ENCODE data around the gene SH2D2A. TPM values are rescaled to one million over a fixed set of nuclear protein-coding genes. Genes with fewer than 3 reads are reported as not detected.

The SH2D2A gene
- total RNA-seq, 1 experiment from 2014 or later, result 27.9 TPM

DNA sequence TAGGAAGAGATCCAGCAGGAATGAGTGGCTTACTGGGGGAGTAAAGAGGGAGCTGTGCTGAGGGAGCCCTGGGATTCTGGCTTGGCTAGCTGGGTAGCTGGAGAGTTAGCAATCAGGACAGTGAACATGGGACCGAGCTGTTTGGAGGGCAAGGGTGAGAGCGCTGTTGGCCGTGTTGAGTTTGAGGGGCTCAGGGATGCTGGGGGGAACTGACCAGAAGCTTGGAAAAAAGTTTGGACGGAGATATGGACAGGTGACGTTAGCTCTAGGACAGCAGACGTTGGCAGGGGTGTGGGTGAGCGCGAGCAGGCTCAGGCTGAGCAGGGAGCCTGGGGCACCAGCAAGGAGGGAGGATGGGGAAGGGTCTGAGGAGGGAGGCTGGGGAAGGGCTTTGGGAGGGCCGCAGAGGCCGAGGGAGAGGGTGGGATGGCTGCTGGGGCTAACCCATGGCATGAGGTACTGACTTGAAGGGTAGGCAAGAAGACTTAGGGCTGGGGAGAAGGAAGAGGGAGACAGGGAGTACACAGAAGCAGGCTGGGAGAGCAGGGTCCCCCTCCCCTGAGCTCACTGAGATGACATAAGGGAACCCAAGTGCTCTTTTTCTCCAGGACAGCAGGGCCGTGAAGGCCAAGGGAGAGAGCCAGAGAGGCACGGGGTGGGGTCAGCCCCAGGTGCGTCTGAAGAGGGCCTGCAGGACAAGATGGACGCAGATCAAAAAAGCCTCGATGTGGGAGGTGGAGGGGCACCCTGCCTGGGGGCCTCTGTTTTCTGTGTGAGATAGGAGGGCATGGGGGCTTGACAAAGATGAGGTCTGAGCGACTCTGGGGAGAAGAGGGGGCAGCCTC, 8.2 kb downstream of the SH2D2A start:
- H3K4me1 Mint-ChIP-seq (ENCODE audit: insufficient read depth, unreplicated experiment), result peaks cover 31% of the 10 kb centered on the region
- TF ChIP-seq, protein P1, sequence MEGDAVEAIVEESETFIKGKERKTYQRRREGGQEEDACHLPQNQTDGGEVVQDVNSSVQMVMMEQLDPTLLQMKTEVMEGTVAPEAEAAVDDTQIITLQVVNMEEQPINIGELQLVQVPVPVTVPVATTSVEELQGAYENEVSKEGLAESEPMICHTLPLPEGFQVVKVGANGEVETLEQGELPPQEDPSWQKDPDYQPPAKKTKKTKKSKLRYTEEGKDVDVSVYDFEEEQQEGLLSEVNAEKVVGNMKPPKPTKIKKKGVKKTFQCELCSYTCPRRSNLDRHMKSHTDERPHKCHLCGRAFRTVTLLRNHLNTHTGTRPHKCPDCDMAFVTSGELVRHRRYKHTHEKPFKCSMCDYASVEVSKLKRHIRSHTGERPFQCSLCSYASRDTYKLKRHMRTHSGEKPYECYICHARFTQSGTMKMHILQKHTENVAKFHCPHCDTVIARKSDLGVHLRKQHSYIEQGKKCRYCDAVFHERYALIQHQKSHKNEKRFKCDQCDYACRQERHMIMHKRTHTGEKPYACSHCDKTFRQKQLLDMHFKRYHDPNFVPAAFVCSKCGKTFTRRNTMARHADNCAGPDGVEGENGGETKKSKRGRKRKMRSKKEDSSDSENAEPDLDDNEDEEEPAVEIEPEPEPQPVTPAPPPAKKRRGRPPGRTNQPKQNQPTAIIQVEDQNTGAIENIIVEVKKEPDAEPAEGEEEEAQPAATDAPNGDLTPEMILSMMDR (IDR thresholded peaks at IDR 0.05; ENCODE audit: unreplicated experiment), result no peak
- no peak for DNase-seq (ENCODE audit: unreplicated experiment)
- H3K27me3 Mint-ChIP-seq (ENCODE audit: insufficient read depth, unreplicated experiment), result no peaks in the 10 kb centered on the region
- no peak overlapping the region for H3K27ac Mint-ChIP-seq (ENCODE audit: low read depth, unreplicated experiment)
- POLR2A ChIA-PET, result interaction anchor here (0.6 kb wide), 1 partner anchor 20 kb away, joined by 3 read pairs; no protein-coding TSS in a partner anchor
- H3K9me3 Mint-ChIP-seq (ENCODE audit: unreplicated experiment), result no peaks in the 10 kb centered on the region
- CTCF ChIA-PET, result interaction anchor here (0.6 to 12.4 kb wide), 13 partner anchors 13 to 241 kb away, joined by 3 to 114 read pairs (median 5); partner anchors contain the start of genes NTRK1 and PEAR1
- no peaks in the 10 kb centered on the region for H3K36me3 Mint-ChIP-seq (ENCODE audit: insufficient read depth, unreplicated experiment)
- H3K4me3 Mint-ChIP-seq (ENCODE audit: unreplicated experiment), result no peak overlapping the region
- BruUV-seq (replicated peaks), result no TSS peak
- intact Hi-C loops (cut with micrococcal nuclease), result no loop called here

DNA sequence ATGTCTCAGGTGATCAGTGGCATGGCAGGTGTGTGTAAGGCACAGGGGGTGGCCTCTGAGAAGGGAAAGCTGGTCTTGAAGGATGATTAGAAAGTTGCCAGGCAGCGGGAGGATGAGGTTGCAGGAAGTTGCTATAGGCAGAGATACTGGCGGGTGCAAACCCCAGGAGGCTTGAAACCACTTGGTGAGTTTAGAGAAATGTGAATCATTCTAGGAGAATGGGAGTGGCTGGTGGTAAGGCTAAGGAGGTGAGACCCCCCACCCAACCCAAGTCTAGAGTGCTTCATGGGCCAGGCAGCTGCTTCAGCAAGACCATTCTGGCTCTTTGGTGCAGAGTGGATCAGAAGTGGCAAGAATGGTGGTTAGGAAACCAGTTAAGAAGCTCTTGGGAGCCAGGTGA, 9.0 kb downstream of the SH2D2A start:
- Mint-ChIP-seq H3K9me3 (ENCODE audit: unreplicated experiment) (no peaks in the 10 kb centered on the region), H3K27me3 (ENCODE audit: insufficient read depth, unreplicated experiment) (no peaks in the 10 kb centered on the region), H3K27ac (ENCODE audit: low read depth, unreplicated experiment) (no peak overlapping the region), H3K36me3 (ENCODE audit: insufficient read depth, unreplicated experiment) (peaks cover under 1% of the 10 kb centered on the region), H3K4me1 (ENCODE audit: insufficient read depth, unreplicated experiment) (peaks cover 30% of the 10 kb centered on the region), H3K4me3 (ENCODE audit: unreplicated experiment) (no peak overlapping the region)
- ChIA-PET POLR2A (interaction anchor here (2.3 kb wide), 1 partner anchor 10 kb away, joined by 7 read pairs; no protein-coding TSS in a partner anchor), CTCF (interaction anchor here (0.6 to 12.4 kb wide), 10 partner anchors 12 to 240 kb away, joined by 3 to 114 read pairs (median 5); partner anchors contain the start of gene PEAR1)
- DNase-seq (ENCODE audit: unreplicated experiment), result no peak
- TF ChIP-seq, protein P1 (IDR thresholded peaks at IDR 0.05; ENCODE audit: unreplicated experiment), result no peak
- BruUV-seq (replicated peaks), result no TSS peak
- intact Hi-C loops (cut with micrococcal nuclease), result no loop called here

DNA sequence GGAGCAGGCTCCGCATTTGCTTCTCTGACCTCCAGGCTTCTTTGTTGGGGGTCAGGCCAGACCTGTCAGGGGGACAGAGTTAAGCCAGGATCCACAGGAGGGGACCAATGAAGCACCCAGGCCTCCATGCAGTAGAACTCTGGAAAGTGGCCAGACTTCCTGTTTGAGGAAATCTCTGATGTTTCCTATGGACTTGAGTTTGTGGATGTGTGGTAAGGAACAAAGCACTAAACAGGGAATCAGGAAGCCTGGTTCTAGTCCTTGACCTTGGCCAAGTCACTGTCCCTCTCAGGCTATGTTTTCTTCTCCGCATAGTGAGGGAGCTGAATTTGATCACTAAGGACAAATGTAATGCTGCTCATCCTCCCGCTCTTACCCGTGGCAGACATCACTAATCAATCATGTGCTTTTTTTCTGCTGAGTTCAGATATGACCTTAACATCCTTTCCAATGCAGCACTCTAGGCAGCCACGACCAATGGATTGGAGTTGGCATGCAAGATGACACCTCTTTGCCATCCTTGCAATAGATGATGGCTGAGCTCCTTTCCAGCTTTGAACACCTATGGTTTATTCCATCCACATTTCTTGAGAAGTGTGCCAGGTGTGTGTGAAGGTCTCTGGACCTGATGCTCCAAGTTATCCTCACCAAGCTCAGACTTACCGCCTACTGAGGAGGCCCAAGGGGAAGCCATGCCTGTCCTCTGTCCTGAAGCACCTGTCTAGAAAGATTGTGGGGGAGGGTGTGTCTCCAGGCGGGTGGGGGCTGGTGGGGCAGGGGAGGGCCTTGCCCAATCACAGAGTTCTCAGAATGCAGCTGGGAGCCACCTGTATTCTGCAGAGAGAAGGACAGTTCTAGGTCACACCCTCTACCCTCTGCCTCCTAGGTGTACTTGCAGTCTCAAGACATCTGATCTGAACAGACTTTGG, 9.9 kb downstream of the SH2D2A start:
- no peak for DNase-seq (ENCODE audit: unreplicated experiment)
- intact Hi-C loops (cut with micrococcal nuclease), result no loop called here
- Mint-ChIP-seq H3K4me3 (ENCODE audit: unreplicated experiment) (no peak overlapping the region), H3K27me3 (ENCODE audit: insufficient read depth, unreplicated experiment) (no peaks in the 10 kb centered on the region), H3K36me3 (ENCODE audit: insufficient read depth, unreplicated experiment) (peaks cover 9% of the 10 kb centered on the region), H3K27ac (ENCODE audit: low read depth, unreplicated experiment) (no peak overlapping the region), H3K9me3 (ENCODE audit: unreplicated experiment) (no peaks in the 10 kb centered on the region), H3K4me1 (ENCODE audit: insufficient read depth, unreplicated experiment) (peaks cover 21% of the 10 kb centered on the region)
- BruUV-seq (replicated peaks), result no TSS peak
- ChIA-PET POLR2A (interaction anchor here (0.7 to 2.3 kb wide), 2 partner anchors 9 to 12 kb away, joined by 3 to 7 read pairs; no protein-coding TSS in a partner anchor), CTCF (interaction anchor here (1.3 to 12.4 kb wide), 5 partner anchors 11 to 84 kb away, joined by 5 to 114 read pairs (median 26); partner anchors contain the start of gene PEAR1)
- TF ChIP-seq, protein P1 (IDR thresholded peaks at IDR 0.05; ENCODE audit: unreplicated experiment), result no peak
